ENCODE results near the gene BANF2.
A peak's percentile ranks its signal among the peaks of the same experiment; 100 is the strongest.
"Not testable (repeated sequence)": the region's sequence is repeated elsewhere in the genome, so short reads cannot be mapped to it uniquely, and the experiment has no call there.

The BANF2 gene

DNA sequence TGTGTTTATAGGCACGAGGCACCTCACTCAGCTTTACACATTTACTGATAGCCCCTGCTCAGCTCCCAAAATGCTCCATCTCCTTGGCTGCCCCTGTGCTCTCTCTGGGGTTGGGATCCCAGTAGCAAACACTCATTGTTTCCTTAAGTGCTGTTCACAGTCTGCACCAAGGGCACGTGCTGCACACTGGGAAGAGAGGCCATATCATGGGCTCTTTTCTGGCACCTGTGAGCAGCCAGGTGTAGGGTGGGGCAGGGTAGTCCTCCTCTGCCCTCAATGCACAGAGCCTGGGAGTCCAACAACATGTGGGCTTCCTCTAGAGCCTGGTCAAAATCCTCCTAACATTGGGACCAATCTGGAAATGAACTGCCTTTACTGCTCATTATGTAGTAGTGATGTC, 67.9 kb downstream of the BANF2 start:
- DNase-seq: no peak

DNA sequence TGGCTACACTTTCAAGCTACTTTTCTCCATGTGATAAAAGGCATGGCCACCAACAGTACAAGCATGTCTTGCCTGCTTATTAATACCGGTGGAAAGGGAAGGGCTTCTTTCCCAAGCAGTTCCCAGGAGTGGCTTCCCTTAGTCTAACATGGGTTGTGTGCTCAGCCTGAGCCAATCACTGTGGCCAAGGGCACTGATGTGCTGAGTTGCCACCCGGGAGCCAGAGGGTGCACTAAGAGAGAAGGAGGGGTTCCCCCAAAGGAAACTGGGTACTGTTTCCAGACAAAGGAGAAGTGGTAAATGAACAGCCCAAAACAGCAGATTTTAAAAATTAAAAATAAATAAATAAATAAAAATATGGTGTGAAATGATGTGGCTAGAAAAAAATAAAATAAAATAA, 68.5 kb downstream of the BANF2 start:
- no peak for DNase-seq

DNA sequence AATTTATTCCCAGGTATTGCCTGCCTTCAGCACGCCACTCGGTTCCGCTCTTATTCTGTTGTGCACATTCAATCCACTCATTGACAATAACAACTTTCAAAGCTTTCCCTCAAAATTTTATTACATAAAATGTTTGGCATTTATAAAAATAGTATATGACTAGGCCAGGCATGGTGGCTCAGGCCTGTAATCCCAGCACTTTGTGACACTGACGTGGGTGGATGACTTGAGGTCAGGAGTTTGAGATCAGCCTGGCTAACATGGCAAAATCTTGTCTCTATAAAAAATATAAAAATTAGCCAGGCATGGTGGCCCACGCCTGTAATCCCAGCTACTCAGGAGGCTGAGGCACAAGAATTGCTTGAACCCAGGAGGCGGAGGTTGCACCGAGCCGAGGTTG, 70.0 kb downstream of the BANF2 start:
- not testable (repeated sequence) for DNase-seq

DNA sequence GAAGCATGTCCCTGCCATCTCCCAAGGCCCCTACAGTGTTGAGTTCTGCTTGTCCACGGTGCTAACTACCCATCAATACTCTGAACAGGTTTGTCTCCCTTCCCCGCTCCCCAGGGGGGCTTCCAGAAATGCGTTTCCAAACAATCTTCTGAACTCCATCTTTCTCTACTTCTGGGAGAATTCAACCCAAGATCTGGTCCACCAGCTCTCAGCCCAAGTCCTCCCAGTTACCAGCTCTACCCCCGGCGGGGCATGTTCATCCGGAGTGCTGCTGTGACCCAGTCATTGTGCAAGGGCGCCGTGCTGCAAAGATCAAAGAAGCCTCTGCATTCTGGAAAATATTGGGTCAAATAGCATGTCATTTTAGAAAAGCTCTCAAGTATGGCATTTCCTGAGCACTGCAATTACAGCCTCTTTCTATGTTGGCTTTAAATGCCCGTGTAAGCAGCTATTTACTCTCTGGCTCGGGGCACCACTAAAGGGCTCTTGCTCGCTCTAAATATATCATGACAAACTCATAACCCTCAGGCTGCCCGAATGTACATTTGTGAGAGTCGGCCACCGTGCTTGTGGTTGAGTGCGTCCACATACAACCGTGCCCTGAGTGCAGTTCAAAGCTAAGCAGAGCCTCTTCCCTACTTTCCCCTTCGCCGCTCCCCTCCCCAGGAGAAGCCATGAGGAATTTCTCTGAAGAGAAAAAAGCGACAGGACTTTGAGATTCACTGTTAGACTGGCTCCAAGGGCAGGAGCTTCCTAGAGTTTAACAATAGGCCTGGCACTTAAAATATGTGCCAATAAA, 71.6 kb downstream of the BANF2 start:
- no peak for DNase-seq

DNA sequence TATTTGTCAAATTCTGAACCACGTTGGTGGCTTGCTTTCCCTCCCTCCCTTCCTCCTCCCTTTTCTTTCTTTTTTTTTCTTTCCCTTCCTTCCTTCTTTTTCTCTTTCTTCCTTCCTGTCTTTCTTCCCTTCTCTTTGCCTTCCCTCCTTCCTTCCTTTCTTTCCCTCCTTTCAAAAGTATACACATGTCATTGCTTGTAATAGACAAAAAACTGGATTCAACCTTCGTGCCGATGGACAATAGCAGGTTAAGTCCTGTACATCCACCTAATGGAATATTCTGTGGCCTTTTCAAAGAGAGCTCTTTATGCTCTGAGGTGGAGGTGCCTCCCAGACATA, 72.2 kb downstream of the BANF2 start:
- DNase-seq: no peak

DNA sequence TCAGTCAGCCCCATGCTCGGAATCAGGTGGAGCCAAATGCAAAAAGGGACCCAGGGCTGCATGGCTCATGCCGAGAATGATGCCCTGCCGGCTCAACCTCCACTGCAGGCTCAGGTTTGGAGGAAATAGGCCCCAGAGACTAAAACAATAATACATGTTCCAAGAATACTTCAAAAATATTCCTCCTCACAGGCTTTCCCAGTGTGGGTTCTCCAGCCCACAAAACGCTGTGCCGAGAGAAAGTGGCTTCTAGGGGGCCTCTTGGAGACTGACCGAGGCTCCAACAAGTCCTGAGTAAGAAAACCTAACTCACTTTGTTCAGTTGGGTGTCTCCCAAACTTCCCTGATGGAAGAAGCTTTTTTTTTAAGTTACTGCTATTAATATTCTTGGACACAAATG, 73.9 kb downstream of the BANF2 start:
- no peak for DNase-seq

DNA sequence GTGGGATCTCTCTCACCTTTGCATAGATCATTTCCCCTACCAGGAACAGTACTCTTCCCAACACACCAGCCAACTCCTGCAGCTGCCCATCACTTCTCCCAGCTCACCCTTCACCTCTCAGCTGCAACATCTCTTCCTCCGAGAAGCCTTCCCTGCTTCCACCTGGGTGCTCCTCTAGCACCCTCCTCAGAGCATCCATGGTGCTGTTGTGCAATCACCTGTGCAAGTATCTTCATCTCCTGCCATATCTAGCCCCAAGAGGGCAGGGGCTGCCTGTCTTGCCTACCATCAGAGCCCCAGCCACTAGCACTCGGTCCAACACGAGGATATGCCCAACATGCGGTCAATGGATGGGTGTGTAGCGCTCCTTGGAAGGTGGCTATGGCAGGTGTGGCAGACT, 75.8 kb downstream of the BANF2 start:
- no peak for DNase-seq

DNA sequence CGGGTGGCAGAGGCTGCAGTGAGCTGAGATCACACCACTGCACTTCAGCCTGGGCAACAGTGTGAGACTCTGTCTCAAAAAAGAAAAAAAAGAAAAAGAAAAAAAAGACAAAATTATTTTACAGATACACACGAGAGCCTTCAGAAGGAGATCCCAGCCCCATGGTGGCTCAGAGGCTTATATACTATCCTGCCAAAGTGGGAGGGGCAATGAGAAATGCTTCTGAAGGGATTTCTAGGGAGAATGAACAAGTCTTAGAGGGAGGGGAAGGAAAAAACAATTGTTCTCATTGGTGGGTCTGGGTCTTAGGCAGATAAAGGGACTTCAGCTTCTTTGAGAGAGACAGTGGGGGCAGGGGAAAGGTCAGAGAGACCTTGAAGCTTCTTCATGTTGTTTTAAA, 76.8 kb downstream of the BANF2 start:
- DNase-seq: no peak

DNA sequence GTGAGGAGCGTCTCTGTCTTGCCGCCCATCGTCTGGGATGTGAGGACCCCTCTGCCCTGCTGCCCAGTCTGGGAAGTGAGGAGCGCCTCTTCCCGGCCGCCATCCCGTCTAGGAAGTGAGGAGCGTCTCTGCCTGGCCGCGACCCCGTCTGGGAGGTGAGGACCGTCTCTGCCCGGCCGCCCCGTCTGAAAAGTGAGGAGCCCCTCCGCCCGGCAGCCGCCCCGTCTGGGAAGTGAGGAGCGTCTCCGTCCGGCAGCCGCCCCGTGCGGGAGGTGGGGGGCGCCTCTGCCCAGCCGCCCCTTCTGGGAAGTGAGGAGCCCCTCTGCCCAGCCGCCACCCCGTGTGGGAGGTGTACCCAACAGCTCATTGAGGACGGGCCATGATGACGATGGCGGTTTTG, 79.2 kb downstream of the BANF2 start:
- DNase-seq: not testable (repeated sequence)

DNA sequence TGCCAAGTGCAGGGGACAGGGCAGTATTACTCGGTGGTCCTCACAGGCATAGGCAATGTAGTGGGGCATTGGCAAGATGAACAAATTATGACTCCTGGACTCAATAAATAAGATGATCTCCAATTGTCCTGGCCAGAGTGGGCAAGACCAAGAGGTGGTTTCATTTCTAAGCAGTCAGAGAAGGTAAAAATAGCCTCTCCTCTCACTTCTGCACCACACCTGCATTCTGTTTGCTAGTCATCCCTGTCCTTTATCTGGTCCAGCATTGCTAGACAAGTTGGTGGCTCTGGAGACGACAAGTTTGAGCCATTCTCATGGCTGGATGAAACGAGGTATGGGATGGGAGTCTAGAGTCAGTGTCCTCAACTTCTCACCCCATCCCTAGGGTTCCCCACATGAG, 83.0 kb downstream of the BANF2 start:
- DNase-seq: no peak

DNA sequence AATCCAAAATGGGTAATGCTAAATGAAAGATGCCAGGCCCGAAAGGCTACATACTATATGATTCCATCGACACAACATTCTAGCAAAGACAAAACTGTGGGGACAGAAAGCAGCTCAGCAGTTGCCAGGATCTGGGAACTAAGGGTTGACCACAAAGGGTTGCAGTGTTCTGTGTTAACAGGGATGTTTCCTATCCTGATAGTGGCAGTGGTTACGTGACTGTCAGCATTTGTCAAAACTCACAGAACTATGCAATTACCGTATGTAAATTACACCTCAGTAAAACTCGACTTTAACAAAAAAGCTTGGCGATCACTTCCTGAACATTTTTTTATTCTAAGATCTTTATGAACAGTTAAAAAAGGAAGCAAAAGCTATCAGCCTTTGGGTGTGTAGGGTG, 83.9 kb downstream of the BANF2 start:
- peak; percentile 73 for DNase-seq

DNA sequence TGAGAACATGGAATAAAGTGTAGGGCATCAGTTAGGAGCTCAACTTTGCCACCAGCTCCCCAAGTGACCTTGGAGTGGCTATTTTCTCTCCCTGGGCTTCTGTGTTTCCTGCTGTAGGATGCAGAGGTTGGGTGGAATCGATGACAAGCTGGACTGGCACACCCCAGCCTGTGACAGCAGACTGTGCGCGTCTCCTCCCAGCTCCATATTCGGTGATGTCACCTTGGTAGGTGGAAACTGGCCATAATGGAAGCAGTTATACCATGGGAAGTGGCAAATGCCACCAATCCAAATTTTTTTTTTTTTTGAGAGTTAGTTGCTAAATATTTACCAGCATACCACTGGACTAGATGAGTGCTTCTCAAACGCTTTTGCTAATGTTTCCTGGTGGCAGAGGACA, 85.2 kb downstream of the BANF2 start:
- no peak for DNase-seq
